Common myeloid progenitor, CD34-positive (primary cell): ENCODE results near the gene RALY.

Source experiments
- CTCF ChIA-PET: fragments of 350-600 bp; sonication (Branson Sonifier 250); formaldehyde crosslinking; loops from one replicate; lab custom pipeline; 2021; ENCODE audit warnings: antibody characterized with exemption; lab: Charles Lee
- POLR2A ChIA-PET: fragments of 350-600 bp; sonication (Branson Sonifier 250); formaldehyde crosslinking; loops from one replicate; lab custom pipeline; 2021; ENCODE audit warnings: antibody characterized with exemption; lab: Charles Lee
- DNase-seq, 3 donors: peaks; one replicate each; pipeline versions ENCODE4 v3.0.0 to v3.0.0-alpha.2; 2013
- H3K27ac ChIP-seq, 2 experiments: 1 replicate in 1 of 2; 2 replicates in 1 of 2; pipeline ENCODE4 v1.7.0; 2013; ENCODE audit warnings: inconsistent platforms in 2 of 2, low read length in 2 of 2, mild to moderate bottlenecking in 2 of 2, low read depth in 1 of 2, moderate library complexity in 1 of 2; ENCODE audit not compliant: severe bottlenecking in 2 of 2, insufficient read depth in 1 of 2, poor library complexity in 1 of 2
- H3K27me3 ChIP-seq, 5 experiments: replicated peaks in 2 of 5; 1 replicate in 3 of 5; 2 replicates in 2 of 5; pipeline versions ENCODE4 v1.6.1 to v1.7.0; 2013; ENCODE audit warnings: low read length in 4 of 5, mild to moderate bottlenecking in 2 of 5, moderate library complexity in 2 of 5, inconsistent platforms in 1 of 5; ENCODE audit not compliant: insufficient read depth in 5 of 5, control insufficient read depth in 4 of 5
- H3K36me3 ChIP-seq, 4 experiments: 1 replicate in 2 of 4; 2 replicates in 2 of 4; pipeline versions ENCODE4 v1.6.1 to v1.7.0; 2013; ENCODE audit warnings: low read length in 3 of 4, control low read depth in 1 of 4, mild to moderate bottlenecking in 1 of 4; ENCODE audit not compliant: control insufficient read depth in 4 of 4, insufficient read depth in 4 of 4
- H3K4me1 ChIP-seq, 4 experiments: 1 replicate in 3 of 4; 2 replicates in 1 of 4; pipeline versions ENCODE4 v1.6.1 to v1.7.1; 2013; ENCODE audit warnings: low read length in 3 of 4, mild to moderate bottlenecking in 3 of 4, control low read depth in 1 of 4, inconsistent platforms in 1 of 4, moderate library complexity in 1 of 4; ENCODE audit not compliant: control insufficient read depth in 4 of 4, insufficient read depth in 4 of 4; ENCODE audit errors: control extremely low read depth in 1 of 4
- H3K4me3 ChIP-seq, 7 experiments: 1 replicate in 4 of 7; 2 replicates in 3 of 7; pipeline versions ENCODE4 v1.5.1 to v1.7.0; 2013; ENCODE audit warnings: mild to moderate bottlenecking in 7 of 7, low read length in 6 of 7, moderate library complexity in 6 of 7, inconsistent platforms in 2 of 7, low read depth in 2 of 7, control low read depth in 1 of 7; ENCODE audit not compliant: insufficient read depth in 4 of 7, control insufficient read depth in 1 of 7; ENCODE audit errors: extremely low read depth in 1 of 7
- H3K9me3 ChIP-seq, 5 experiments: 1 replicate in 4 of 5; 2 replicates in 1 of 5; pipeline versions ENCODE4 v1.6.1 to v1.7.1; 2013; ENCODE audit warnings: low read length in 4 of 5, mild to moderate bottlenecking in 2 of 5, inconsistent platforms in 1 of 5, low read depth in 1 of 5, moderate library complexity in 1 of 5; ENCODE audit not compliant: control insufficient read depth in 4 of 5, insufficient read depth in 2 of 5; ENCODE audit errors: control extremely low read depth in 1 of 5
- WGBS: methylation state at CpG from one replicate; pipeline ENCODE4 v1.1.5; 2013; ENCODE audit not compliant: insufficient coverage; 5-methylcytosine and 5-hydroxymethylcytosine counted together

The RALY gene

GRCh38 chr20:34111702-34112599, 118.2 kb downstream of the RALY start, which contains the start of gene EIF2S2:
Gene EIF2S2, minus strand, starts transcription at chr20:34112243. Its CDS starts 133 bp downstream, at chr20:34112110.
- POLR2A ChIA-PET: interaction anchor here (0.5 to 2.0 kb wide), 8 partner anchors 13 to 380 kb away, joined by 3 to 12 read pairs (median 3); partner anchors contain the start of gene ZNF341
- Histone ChIP-seq H3K36me3 (peaks cover 2 to 26% (median 5%) of the 10 kb centered on the region in 4 experiments), H3K4me3 (peak within 1 kb of the TSS; percentile 82 to 98 (median 95)), H3K27me3 (no peaks in the 10 kb centered on the region), H3K4me1 (peaks cover 10 to 34% (median 19%) of the 10 kb centered on the region in 4 experiments), H3K27ac (peak within 1 kb of the TSS; percentile 94 to 99), H3K9me3 (no peaks in the 10 kb centered on the region)
- WGBS: 0% methylated on average over 69 of the region's 81 CpGs
- CTCF ChIA-PET: interaction anchor here (0.6 to 2.3 kb wide), 6 partner anchors 9 to 140 kb away, joined by 3 to 7 read pairs (median 4); no protein-coding TSS in a partner anchor
- DNase-seq: peak; percentile 99 to 100 (median 99)

- CTCF ChIA-PET: interaction anchor here (0.7 to 2.3 kb wide), 5 partner anchors 12 to 140 kb away, joined by 3 to 7 read pairs (median 4); no protein-coding TSS in a partner anchor
These were observed 118.9 kb downstream of the RALY start for GRCh38 chr20:34112600-34113101.

GRCh38 chr20:34114809-34115208, 121.1 kb downstream of the RALY start:
- Histone ChIP-seq H3K4me1 (peaks cover 10 to 20% (median 13%) of the 10 kb centered on the region in 4 experiments), H3K9me3 (no peaks in the 10 kb centered on the region), H3K4me3 (no peak overlapping the region), H3K27ac (no peak overlapping the region), H3K27me3 (no peaks in the 10 kb centered on the region), H3K36me3 (peaks cover 0 to 4% (median 0%) of the 10 kb centered on the region in 4 experiments)
- no peak for DNase-seq
- ChIA-PET POLR2A (interaction anchor here (0.5 kb wide), 1 partner anchor 602 kb away, joined by 4 read pairs; no protein-coding TSS in a partner anchor), CTCF (interaction anchor here (1.5 kb wide), 1 partner anchor 14 kb away, joined by 3 read pairs; no protein-coding TSS in a partner anchor)
- 100% methylated on average over 1 of the region's 4 CpGs for WGBS

More at GRCh38 chr20:34112600-34113101, 118.9 kb downstream of the RALY start:
- no peaks in the 10 kb centered on the region for H3K9me3 ChIP-seq
- 0% methylated on average over 17 of the region's 18 CpGs for WGBS
- H3K27ac ChIP-seq: peak overlapping the region; percentile 94 to 99
- POLR2A ChIA-PET: interaction anchor here (0.6 to 2.0 kb wide), 7 partner anchors 12 to 380 kb away, joined by 3 to 12 read pairs (median 3); partner anchors contain the start of gene ZNF341
- DNase-seq: no peak
- H3K4me1 ChIP-seq: peaks cover 10 to 33% (median 19%) of the 10 kb centered on the region in 4 experiments
- no peaks in the 10 kb centered on the region for H3K27me3 ChIP-seq
- peaks cover 2 to 24% (median 4%) of the 10 kb centered on the region in 4 experiments for H3K36me3 ChIP-seq
- peak overlapping the region; percentile 82 to 98 (median 95) for H3K4me3 ChIP-seq

- Histone ChIP-seq H3K4me1 (peaks cover 7 to 18% (median 11%) of the 10 kb centered on the region in 4 experiments), H3K4me3 (no peak overlapping the region), H3K9me3 (no peaks in the 10 kb centered on the region), H3K36me3 (peaks cover 0 to under 1% (median 0%) of the 10 kb centered on the region in 4 experiments), H3K27me3 (no peaks in the 10 kb centered on the region), H3K27ac (no peak overlapping the region)
- no peak for DNase-seq
- POLR2A ChIA-PET: interaction anchor here (0.5 kb wide), 1 partner anchor 602 kb away, joined by 4 read pairs; no protein-coding TSS in a partner anchor
- CTCF ChIA-PET: interaction anchor here (0.6 to 0.9 kb wide), 2 partner anchors 50 to 133 kb away, joined by 3 to 4 read pairs; no protein-coding TSS in a partner anchor
These were observed 121.5 kb downstream of the RALY start for GRCh38 chr20:34115232-34115631.

- DNase-seq: no peak
- Histone ChIP-seq H3K27me3 (no peaks in the 10 kb centered on the region), H3K27ac (no peak overlapping the region), H3K4me3 (no peak overlapping the region), H3K36me3 (no peaks in the 10 kb centered on the region), H3K9me3 (no peaks in the 10 kb centered on the region), H3K4me1 (no peaks in the 10 kb centered on the region)
- ChIA-PET CTCF (no interaction called here), POLR2A (no interaction called here)
- 100% methylated on average over 1 of the region's 2 CpGs for WGBS
These were observed 126.5 kb downstream of the RALY start for GRCh38 chr20:34120213-34120612.

- POLR2A ChIA-PET: interaction anchor here (0.6 kb wide), 1 partner anchor 16 kb away, joined by 3 read pairs; no protein-coding TSS in a partner anchor
- CTCF ChIA-PET: interaction anchor here (1.1 to 1.3 kb wide), 2 partner anchors 48 to 259 kb away, joined by 4 read pairs; no protein-coding TSS in a partner anchor
- no peak for DNase-seq
- Histone ChIP-seq H3K4me3 (no peak overlapping the region), H3K27me3 (no peaks in the 10 kb centered on the region), H3K36me3 (no peaks in the 10 kb centered on the region), H3K9me3 (no peaks in the 10 kb centered on the region), H3K4me1 (no peaks in the 10 kb centered on the region), H3K27ac (no peak overlapping the region)
- 97% methylated on average over 40 of the region's 43 CpGs for WGBS
These were observed 128.7 kb downstream of the RALY start for GRCh38 chr20:34122274-34122980.
